GM19397 (cell line): ENCODE data around the gene CDCA7L.
"Not testable (repeated sequence)": the region's sequence is repeated elsewhere in the genome, so short reads cannot be mapped to it uniquely, and the experiment has no call there.

Experiments
- ATAC-seq: cut with Tn5 transposase; IDR thresholded peaks from one replicate; pipeline ENCODE4 v1.9.1; 2021; ENCODE audit warnings: mild to moderate bottlenecking, moderate library complexity; ENCODE audit not compliant: unreplicated experiment

The CDCA7L gene

GRCh38 chr7:21944616-21945453 is 864 bp downstream of the CDCA7L start:
- ATAC-seq, result no peak

DNA sequence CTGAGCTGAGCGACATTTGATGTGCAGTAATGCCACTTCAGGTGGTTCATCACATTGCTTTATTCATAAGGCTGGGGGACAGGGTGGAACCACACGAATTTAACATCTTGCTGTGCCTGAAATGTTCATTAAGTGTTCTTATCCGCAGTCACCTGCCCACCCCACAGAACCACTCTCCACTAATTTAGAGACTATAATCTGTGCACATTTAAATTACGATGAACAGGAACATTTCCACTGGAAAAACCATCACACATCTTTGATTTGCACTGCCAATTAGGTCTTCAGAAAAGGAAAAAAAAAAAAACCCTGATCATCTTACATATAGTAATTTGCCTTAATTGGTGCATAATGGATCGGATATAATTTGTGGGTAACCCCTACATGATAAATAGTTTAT is 2.3 kb downstream of the CDCA7L start:
- no peak for ATAC-seq

DNA sequence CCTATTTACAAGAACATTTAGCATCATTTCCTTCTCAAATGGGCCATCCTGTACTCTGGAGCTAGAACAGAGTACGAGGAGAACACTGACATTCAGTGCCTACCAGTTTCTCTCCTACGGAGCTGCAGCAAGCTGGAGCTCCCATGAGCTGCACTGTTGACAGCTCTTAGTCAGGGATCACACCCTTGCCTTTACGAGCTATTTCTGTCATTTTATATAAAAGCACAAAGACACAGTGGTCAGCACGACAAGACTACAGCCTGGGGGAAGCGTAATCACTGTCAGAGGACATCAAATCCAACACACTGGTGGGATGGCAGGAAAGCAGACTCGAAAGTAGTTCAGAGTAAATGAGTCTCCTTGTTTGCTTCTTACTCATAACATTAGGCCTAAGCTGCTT is 2.7 kb downstream of the CDCA7L start:
- ATAC-seq, result no peak

- peak; percentile 21 for ATAC-seq
Measured at GRCh38 chr7:21941611-21942141, 4.0 kb downstream of the CDCA7L start.

- ATAC-seq, result no peak
Measured at GRCh38 chr7:21939858-21940372, 5.8 kb downstream of the CDCA7L start.

GRCh38 chr7:21939136-21939857 is 6.4 kb downstream of the CDCA7L start:
- ATAC-seq, result peak; percentile 58

DNA sequence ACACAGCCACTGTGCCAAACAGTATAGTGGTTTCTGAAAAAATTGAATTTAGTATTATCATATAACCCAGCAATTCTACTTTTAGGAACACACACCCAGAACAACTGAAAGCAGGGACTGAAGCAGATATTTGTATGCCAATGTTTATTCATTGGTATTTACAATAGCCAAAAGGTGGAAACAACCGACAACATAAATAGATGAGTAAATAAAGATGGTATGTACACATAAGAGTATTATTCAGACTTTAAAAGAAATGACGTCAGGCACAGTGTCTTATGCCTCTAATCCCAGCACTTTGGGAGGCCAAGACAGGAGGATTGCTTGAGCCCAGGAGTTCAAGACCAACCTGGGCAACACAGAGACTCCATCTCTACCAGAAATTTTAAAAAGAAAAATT is 7.2 kb downstream of the CDCA7L start:
- no peak for ATAC-seq

DNA sequence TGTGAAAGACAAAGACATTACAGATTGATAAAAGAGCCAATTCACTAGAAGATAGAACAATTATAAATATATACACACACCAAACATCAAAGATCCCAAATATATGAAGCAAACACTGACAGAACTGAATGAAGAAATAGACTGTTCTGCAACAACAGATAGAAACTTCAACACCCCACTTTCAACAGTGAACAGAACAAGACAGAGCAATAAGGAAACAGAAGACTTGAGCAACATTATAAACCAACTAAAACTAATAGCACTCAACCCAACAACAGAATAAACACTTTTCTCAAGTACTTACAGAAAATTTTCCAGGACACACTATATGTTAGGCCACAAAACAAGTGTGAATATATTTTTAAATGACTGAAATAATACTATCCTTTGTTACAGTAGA is 10.9 kb downstream of the CDCA7L start:
- no peak for ATAC-seq

GRCh38 chr7:21933293-21933692 is 12.4 kb downstream of the CDCA7L start:
- ATAC-seq, result not testable (repeated sequence)

DNA sequence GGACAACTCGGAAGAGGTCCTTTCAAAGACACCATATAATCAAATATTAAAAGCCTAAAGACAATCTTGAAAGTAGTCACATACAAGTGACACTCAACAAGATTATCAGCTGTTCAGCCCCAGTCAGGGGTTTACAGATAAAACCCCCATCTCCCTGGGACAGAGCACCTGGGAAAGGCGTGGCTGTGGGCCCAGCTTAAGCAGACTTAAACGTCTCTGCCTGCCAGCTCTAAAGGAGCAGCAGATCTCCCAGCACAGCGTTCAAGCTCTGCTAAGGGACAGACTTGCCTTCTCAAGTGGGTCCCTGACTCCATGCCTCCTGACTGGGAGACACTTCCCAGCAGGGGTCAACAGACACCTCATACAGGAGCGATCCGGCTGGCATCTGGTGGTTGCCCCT is 18.0 kb downstream of the CDCA7L start:
- no peak for ATAC-seq

DNA sequence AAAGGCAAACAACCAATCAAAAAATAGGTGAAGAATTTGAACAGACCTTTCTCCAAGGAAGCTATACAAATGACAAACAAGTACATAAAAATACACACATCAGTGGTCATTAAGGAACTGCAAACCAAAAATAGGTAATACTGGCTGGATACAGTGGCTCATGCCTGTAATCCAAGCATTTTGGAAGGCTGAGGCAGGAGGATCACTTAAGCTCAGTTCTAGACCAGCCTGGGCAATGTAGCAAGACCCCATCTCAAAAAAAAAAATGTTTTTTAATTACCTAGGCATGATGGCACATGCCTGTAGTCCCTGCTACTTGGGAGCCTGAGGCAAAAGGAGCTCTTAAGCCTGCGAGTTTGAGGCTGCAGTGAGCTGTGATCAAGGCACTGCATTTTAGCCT is 19.3 kb downstream of the CDCA7L start:
- ATAC-seq, result no peak

DNA sequence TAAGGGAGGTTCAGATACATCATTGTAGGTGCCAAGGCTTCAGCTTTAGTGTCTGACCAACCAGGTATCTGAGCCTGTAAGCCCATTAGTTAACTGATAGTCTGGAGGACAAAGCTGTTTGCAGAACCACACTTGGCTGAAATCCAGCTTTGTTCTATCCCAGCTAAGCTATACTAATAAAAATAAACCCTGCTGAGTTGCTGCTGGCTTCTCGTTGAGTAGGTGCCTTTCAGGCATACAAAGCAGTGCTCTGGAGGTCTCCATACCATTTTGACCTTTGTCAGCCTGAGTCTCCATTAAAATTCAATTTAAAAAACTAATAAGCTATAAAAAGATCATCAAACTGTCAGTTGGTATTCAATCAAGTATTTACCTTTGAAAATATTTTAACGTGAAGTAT is 22.0 kb downstream of the CDCA7L start:
- ATAC-seq, result no peak

GRCh38 chr7:21922605-21923004 is 23.1 kb downstream of the CDCA7L start:
- ATAC-seq, result no peak

GRCh38 chr7:21920936-21921335 is 24.8 kb downstream of the CDCA7L start:
- ATAC-seq, result no peak

DNA sequence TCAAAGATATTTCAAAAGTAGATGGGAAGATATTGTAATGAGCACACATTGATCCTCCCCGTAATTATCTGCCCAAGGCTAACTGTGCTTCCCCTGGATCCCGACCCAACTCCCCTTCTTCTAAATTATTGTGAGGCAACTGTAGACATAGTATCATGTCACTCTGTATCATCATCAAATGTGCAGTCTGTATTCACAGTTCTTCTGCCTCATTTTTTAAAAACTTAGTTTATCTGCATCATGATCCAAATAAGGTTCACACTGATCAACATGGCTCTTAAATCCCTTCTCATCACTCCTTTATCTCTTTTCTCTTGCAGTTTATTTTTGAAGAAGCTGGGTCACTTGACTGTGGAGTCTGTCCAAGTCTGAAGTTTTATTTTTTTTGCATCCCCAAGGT is 27.5 kb downstream of the CDCA7L start:
- ATAC-seq, result no peak

GRCh38 chr7:21916629-21917028 is 29.1 kb downstream of the CDCA7L start:
- ATAC-seq, result no peak

- ATAC-seq, result no peak
Measured at GRCh38 chr7:21916176-21916575, 29.5 kb downstream of the CDCA7L start.

DNA sequence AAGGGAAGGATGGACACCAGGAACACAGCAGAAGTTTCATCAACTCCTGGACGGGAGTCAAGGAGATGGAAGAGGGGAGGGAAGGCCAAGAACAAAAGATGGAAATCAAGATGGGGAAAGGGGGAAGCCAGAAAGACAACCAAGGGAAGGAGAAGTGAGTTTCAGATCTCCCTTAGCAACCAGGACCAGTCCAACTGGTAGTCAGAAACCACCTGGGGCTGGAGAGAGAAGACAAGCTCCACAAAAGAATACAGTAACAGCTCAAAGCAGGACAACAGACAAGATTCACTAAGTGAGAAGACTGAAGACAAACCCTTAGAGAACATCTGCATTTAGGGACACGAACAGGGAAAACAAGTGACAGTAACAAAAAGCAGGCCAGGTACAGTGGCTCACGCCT is 30.6 kb downstream of the CDCA7L start:
- ATAC-seq, result no peak

DNA sequence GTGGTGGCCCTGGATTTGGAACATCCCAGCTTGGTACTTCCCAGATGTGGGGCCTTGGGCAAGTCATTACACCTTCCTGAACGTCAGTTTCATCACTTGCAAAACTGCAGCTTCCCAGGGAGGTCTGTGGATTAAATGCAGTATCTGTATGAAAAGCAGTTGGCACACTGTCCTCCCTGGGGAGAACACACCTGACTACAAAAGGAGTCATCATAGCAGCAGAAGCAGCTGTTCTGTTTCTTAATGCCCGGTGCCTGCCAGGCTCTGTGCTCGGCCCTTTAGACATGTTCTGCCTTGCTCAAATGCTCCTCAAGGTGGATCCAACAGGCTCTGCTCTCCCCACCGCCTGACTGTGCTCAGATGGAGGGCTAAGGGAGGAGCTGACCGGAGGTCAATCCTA is 31.0 kb downstream of the CDCA7L start:
- ATAC-seq, result no peak

DNA sequence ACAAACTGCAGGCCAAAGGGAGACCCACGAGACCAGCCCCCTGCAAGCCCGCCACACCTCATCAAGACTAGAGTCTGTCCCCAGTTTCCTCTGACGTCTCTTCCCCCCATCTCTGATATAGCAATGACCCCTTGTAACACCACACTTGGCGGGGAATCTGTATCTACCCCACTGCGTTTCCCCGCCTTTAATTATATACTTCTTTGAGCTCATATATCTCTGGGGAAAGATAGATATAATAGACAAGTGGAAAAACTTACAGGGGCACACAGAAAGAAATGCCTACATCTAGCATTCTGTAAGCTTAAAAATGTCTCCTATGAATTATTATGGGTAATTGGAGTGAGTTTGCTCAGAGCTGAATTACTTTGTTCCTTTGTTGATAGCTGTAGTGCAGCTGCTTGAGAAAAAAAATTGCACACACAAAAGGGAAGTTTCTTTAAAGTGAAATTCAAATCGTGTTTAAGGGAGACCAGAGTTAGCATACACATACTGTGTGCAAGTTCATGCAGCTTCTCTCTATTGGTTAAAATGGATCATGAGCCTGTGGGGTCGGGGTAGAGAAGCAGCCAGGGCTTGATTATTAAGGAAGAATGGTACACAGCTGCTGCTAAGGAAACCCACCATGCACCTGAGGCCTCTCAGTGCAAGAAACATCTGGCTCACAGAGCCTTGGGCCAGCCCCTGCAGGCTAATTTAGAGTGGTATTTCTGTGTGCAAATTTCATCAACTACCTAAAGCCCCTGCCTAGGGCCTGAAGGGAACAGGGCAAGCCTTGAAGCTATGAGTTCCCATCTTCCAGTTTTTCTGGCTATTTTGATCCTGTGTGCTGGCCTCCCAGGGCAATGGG is 32.5 kb downstream of the CDCA7L start:
- no peak for ATAC-seq

DNA sequence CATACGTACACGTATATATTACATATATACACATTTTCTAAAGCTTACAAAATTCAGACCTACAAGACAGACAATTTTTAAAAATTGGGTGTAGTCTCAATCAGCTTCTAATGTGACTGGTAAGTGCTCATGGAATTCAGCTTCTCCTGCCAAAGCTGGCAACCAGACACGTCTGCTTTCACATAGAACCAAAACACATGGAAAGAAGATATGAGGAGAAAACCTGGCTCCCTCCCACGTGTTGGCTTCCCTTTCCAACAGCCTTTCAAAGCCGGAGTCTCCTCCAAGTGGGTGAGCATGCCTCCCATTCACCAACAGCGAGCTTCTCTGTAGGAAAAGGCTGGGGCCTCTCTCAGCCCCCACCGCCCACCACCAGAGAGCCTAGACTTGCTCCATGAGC is 33.4 kb downstream of the CDCA7L start:
- ATAC-seq, result no peak
